ENCODE data around the gene TTBK1.
A peak's percentile ranks its signal among the peaks of the same experiment; 100 is the strongest.
"Not testable (repeated sequence)": the region's sequence is repeated elsewhere in the genome, so short reads cannot be mapped to it uniquely, and the experiment has no call there.

Gene TTBK1

GRCh38 chr6:43299338-43300293 is 56.3 kb downstream of the TTBK1 start:
- Histone ChIP-seq H3K4me2 (ENCODE audit: low read length) (peak overlapping the region; percentile 31), H3K9me3 (ENCODE audit: insufficient read depth, low read length) (no peaks in the 10 kb centered on the region), H3K9ac (ENCODE audit: low read length) (no peak overlapping the region), H3K4me1 (ENCODE audit: low read length) (peaks cover 11% of the 10 kb centered on the region), H3K4me3 (ENCODE audit: low read length) (no peak overlapping the region), H3K27ac (ENCODE audit: low read length) (no peak overlapping the region), H3K27me3 (ENCODE audit: low read depth, low read length) (no peaks in the 10 kb centered on the region), H2AFZ (ENCODE audit: low read depth, low read length) (no peak overlapping the region), H4K20me1 (ENCODE audit: insufficient read depth, low read length) (no peaks in the 10 kb centered on the region), H3K36me3 (replicated peaks; ENCODE audit: low read depth, low read length) (no peaks in the 10 kb centered on the region), H3K79me2 (ENCODE audit: low read length) (no peaks in the 10 kb centered on the region)
- TF ChIP-seq CTCF (IDR thresholded peaks at IDR 0.05; ENCODE audit: low read depth, low read length) (no peak), EZH2phosphoT487 (IDR thresholded peaks at IDR 0.05; ENCODE audit: low read depth) (no peak)

- H3K4me3 ChIP-seq (ENCODE audit: low read length), result no peak overlapping the region
- TF ChIP-seq CTCF (IDR thresholded peaks at IDR 0.05; ENCODE audit: low read depth, low read length), result no peak
- no peak for TF ChIP-seq EZH2phosphoT487 (IDR thresholded peaks at IDR 0.05; ENCODE audit: low read depth)
- H3K27me3 ChIP-seq (ENCODE audit: low read depth, low read length), result no peaks in the 10 kb centered on the region
- H3K4me1 ChIP-seq (ENCODE audit: low read length), result peaks cover 11% of the 10 kb centered on the region
- no peak overlapping the region for H3K9ac ChIP-seq (ENCODE audit: low read length)
- H3K27ac ChIP-seq (ENCODE audit: low read length), result no peak overlapping the region
- no peaks in the 10 kb centered on the region for H3K9me3 ChIP-seq (ENCODE audit: insufficient read depth, low read length)
- H3K79me2 ChIP-seq (ENCODE audit: low read length), result no peaks in the 10 kb centered on the region
- H4K20me1 ChIP-seq (ENCODE audit: insufficient read depth, low read length), result no peaks in the 10 kb centered on the region
- no peak overlapping the region for H2AFZ ChIP-seq (ENCODE audit: low read depth, low read length)
- no peaks in the 10 kb centered on the region for H3K36me3 ChIP-seq (replicated peaks; ENCODE audit: low read depth, low read length)
- H3K4me2 ChIP-seq (ENCODE audit: low read length), result no peak overlapping the region
Measured at GRCh38 chr6:43301081-43301870, 58.0 kb downstream of the TTBK1 start.

GRCh38 chr6:43302126-43302525 is 58.8 kb downstream of the TTBK1 start:
- no peak for TF ChIP-seq EZH2phosphoT487 (IDR thresholded peaks at IDR 0.05; ENCODE audit: low read depth)
- no peak for TF ChIP-seq CTCF (IDR thresholded peaks at IDR 0.05; ENCODE audit: low read depth, low read length)
- Histone ChIP-seq H3K79me2 (ENCODE audit: low read length) (no peaks in the 10 kb centered on the region), H2AFZ (ENCODE audit: low read depth, low read length) (no peak overlapping the region), H3K4me2 (ENCODE audit: low read length) (no peak overlapping the region), H3K27me3 (ENCODE audit: low read depth, low read length) (no peaks in the 10 kb centered on the region), H3K4me1 (ENCODE audit: low read length) (peaks cover 11% of the 10 kb centered on the region), H3K36me3 (replicated peaks; ENCODE audit: low read depth, low read length) (peaks cover 2% of the 10 kb centered on the region), H3K4me3 (ENCODE audit: low read length) (no peak overlapping the region), H3K9ac (ENCODE audit: low read length) (no peak overlapping the region), H3K27ac (ENCODE audit: low read length) (no peak overlapping the region), H4K20me1 (ENCODE audit: insufficient read depth, low read length) (no peaks in the 10 kb centered on the region), H3K9me3 (ENCODE audit: insufficient read depth, low read length) (no peaks in the 10 kb centered on the region)

GRCh38 chr6:43303006-43303405 is 59.7 kb downstream of the TTBK1 start:
- not testable (repeated sequence) for H4K20me1 ChIP-seq (ENCODE audit: insufficient read depth, low read length); H3K27me3 ChIP-seq (ENCODE audit: low read depth, low read length); H3K4me2 ChIP-seq (ENCODE audit: low read length); H3K9ac ChIP-seq (ENCODE audit: low read length); H3K27ac ChIP-seq (ENCODE audit: low read length); H3K9me3 ChIP-seq (ENCODE audit: insufficient read depth, low read length); H3K36me3 ChIP-seq (replicated peaks; ENCODE audit: low read depth, low read length); H3K79me2 ChIP-seq (ENCODE audit: low read length); H2AFZ ChIP-seq (ENCODE audit: low read depth, low read length); H3K4me3 ChIP-seq (ENCODE audit: low read length)
- peaks cover 15% of the 10 kb centered on the region for H3K4me1 ChIP-seq (ENCODE audit: low read length)

Data from OCI-LY3 (cell line).